Osteoblast (primary cell): ENCODE measurements around the gene HIGD1B. TPM values are rescaled to one million over a fixed set of nuclear protein-coding genes. Genes with fewer than 3 reads are reported as not detected.

Source experiments
- DNase-seq: peaks from one replicate; pipeline ENCODE4 v3.0.0; 2011; ENCODE audit warnings: low spot score, mixed read lengths; ENCODE audit not compliant: insufficient read length; ENCODE audit errors: missing footprints
- H2AFZ ChIP-seq: 2 replicates; pipeline ENCODE4 v1.6.0; 2011; ENCODE audit warnings: mild to moderate bottlenecking, low read length
- H3K27ac ChIP-seq: 2 replicates; pipeline ENCODE4 v1.5.1; 2011; ENCODE audit warnings: mild to moderate bottlenecking, low read depth, low read length, moderate library complexity
- H3K27me3 ChIP-seq: 2 replicates; pipeline ENCODE4 v1.6.0; 2012; ENCODE audit warnings: mild to moderate bottlenecking, control low read depth, inconsistent platforms, low read length, moderate library complexity; ENCODE audit not compliant: insufficient read depth
- H3K36me3 ChIP-seq: 2 replicates; pipeline ENCODE4 v1.5.1; 2011; ENCODE audit warnings: mild to moderate bottlenecking, low read length, control low read depth, moderate library complexity; ENCODE audit not compliant: insufficient read depth
- H3K4me1 ChIP-seq: 2 replicates; pipeline ENCODE4 v1.5.1; 2011; ENCODE audit warnings: mild to moderate bottlenecking, low read length, control low read depth, moderate library complexity; ENCODE audit not compliant: insufficient read depth
- H3K4me2 ChIP-seq: 2 replicates; pipeline ENCODE4 v1.6.0; 2011; ENCODE audit warnings: mild to moderate bottlenecking, low read length; ENCODE audit not compliant: insufficient read depth
- H3K4me3 ChIP-seq: fragments of 200-600 bp; sonication (generic); 3 replicates; pipeline ENCODE4 v1.5.1; 2012; ENCODE audit warnings: mild to moderate bottlenecking, low read length, inconsistent platforms; ENCODE audit not compliant: insufficient read depth
- H3K79me2 ChIP-seq: 2 replicates; pipeline ENCODE4 v1.6.0; 2012; ENCODE audit warnings: mild to moderate bottlenecking, low read length, control low read depth, inconsistent platforms; ENCODE audit not compliant: insufficient read depth
- H3K9me3 ChIP-seq: 2 replicates; pipeline ENCODE4 v1.5.1; 2011; ENCODE audit warnings: low read depth, low read length, control low read depth
- H4K20me1 ChIP-seq: 2 replicates; pipeline ENCODE4 v1.6.0; 2012; ENCODE audit warnings: mild to moderate bottlenecking, low read length, control low read depth; ENCODE audit not compliant: insufficient read depth
- total RNA-seq: library from RNA; depleted of rRNA; stranded (reverse); fragments of >200 nt; gene quantifications from 2 replicates; pipeline ENCODE4 v1.2.3, GENCODE V29; 2012
- TF ChIP-seq, protein P1 (sequence below): IDR thresholded peaks from 2 replicates; pipeline ENCODE4 v1.5.1; 2011; ENCODE audit warnings: mild to moderate bottlenecking, low read depth, low read length, moderate library complexity; ENCODE audit errors: extremely low read depth

The HIGD1B gene
- total RNA-seq, 1 donor = not detected

DNA sequence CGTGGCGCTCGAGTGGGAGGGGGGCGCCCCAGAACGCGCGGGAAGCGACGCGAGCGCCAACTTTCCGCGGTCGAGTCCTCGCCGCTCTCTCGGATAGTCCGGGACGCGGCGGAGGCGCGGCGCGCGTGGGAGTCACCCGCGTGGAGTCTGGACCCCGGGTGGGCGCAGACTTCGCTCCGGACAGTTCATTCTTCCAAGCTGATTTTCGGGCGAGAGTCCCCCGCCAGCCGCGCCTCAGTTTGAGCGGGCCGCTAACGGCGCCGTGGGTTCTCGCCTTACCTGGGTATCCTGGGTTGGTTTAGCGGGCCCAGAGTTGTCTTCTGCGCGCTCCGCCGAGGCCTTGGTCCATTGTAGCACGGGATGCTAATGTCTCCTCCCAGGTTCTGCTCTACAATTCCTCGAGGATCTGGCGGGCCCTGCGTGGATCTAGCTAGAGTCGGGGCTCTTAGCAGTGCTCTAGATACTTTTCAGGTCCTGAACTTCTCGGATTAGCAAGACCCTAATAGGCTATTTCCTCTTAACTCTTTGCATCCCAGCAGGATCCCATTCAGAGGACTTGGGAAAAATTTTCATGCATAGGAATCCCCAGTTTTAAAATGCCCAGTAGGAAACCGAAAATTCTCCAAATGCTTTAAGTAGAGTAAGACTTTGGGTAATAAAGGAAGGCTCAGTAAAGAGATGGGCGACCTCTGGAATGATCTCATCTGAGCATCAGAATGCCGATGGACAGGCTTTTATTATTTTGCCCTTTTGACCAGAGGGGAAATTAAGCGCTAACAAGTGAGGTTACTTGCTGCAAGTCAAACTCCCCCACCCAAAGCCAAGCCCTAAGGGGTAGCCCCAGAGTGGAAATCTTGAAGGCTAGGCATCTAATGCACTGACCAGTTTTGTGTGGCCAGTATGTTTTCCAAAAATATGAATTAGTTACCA lies 17.1 kb upstream of the HIGD1B start:
- Histone ChIP-seq H3K4me1 (peaks cover 19% of the 10 kb centered on the region), H3K4me2 (peak overlapping the region; percentile 88), H2AFZ (peak overlapping the region; percentile 92), H3K9me3 (no peaks in the 10 kb centered on the region), H3K27me3 (no peaks in the 10 kb centered on the region), H3K36me3 (no peaks in the 10 kb centered on the region), H3K79me2 (peaks cover 38% of the 10 kb centered on the region), H3K4me3 (peak overlapping the region; percentile 85), H3K27ac (peak overlapping the region; percentile 31), H4K20me1 (peaks cover 2% of the 10 kb centered on the region)
- DNase-seq = peak; percentile 82
- TF ChIP-seq, protein P1, sequence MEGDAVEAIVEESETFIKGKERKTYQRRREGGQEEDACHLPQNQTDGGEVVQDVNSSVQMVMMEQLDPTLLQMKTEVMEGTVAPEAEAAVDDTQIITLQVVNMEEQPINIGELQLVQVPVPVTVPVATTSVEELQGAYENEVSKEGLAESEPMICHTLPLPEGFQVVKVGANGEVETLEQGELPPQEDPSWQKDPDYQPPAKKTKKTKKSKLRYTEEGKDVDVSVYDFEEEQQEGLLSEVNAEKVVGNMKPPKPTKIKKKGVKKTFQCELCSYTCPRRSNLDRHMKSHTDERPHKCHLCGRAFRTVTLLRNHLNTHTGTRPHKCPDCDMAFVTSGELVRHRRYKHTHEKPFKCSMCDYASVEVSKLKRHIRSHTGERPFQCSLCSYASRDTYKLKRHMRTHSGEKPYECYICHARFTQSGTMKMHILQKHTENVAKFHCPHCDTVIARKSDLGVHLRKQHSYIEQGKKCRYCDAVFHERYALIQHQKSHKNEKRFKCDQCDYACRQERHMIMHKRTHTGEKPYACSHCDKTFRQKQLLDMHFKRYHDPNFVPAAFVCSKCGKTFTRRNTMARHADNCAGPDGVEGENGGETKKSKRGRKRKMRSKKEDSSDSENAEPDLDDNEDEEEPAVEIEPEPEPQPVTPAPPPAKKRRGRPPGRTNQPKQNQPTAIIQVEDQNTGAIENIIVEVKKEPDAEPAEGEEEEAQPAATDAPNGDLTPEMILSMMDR = no peak

DNA sequence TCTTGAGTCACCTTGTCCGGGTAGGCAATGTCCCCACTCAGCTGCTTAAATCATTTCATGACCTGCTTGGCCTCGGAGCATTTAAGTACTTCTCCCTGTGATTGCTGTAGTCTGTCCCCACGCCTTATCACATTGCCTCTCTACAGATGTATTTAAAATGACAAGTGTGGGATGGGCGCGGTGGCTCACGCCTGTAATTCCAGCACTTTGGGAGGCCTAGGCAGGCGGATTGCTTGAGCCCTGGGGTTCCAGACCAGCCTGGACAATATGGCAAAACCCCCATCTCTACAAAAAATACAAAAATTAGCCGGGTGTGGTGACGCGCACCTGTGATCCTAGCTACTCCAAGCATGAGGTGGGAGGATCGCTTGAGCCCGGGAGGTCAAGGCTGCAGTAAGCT lies 16.3 kb upstream of the HIGD1B start:
- Histone ChIP-seq H4K20me1 (peaks cover 2% of the 10 kb centered on the region), H3K4me3 (no peak overlapping the region), H3K79me2 (peaks cover 30% of the 10 kb centered on the region), H3K4me1 (peaks cover 17% of the 10 kb centered on the region), H3K36me3 (no peaks in the 10 kb centered on the region), H3K9me3 (no peaks in the 10 kb centered on the region), H2AFZ (no peak overlapping the region), H3K4me2 (no peak overlapping the region), H3K27me3 (no peaks in the 10 kb centered on the region), H3K27ac (no peak overlapping the region)
- TF ChIP-seq, protein P1 = no peak
- DNase-seq = no peak

DNA sequence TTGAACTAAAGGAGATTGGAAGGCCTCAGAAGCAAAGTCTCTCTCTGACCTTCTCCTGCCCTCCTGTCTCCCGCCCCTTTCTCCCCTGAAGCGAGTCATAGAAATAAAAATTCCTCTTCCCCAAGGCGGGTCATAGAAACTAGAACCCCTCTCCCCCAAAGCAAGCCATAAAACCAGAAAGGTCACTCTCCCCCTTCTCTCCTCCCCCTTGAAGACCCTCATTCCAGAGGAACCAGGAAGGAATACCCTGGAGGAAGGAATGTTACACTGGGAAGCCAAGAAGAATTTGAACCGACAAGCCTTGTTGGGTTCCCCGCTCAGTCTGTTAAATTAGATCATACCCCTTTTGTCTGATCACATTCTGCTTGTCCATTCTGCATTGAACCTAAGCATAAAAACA lies 14.9 kb upstream of the HIGD1B start:
- Histone ChIP-seq H3K36me3 (no peaks in the 10 kb centered on the region), H3K27ac (no peak overlapping the region), H3K4me3 (no peak overlapping the region), H3K79me2 (peaks cover 16% of the 10 kb centered on the region), H3K27me3 (no peaks in the 10 kb centered on the region), H3K9me3 (no peaks in the 10 kb centered on the region), H3K4me1 (peaks cover 8% of the 10 kb centered on the region), H4K20me1 (no peaks in the 10 kb centered on the region), H2AFZ (no peak overlapping the region), H3K4me2 (no peak overlapping the region)
- TF ChIP-seq, protein P1 = peak; percentile 4
- DNase-seq = no peak

DNA sequence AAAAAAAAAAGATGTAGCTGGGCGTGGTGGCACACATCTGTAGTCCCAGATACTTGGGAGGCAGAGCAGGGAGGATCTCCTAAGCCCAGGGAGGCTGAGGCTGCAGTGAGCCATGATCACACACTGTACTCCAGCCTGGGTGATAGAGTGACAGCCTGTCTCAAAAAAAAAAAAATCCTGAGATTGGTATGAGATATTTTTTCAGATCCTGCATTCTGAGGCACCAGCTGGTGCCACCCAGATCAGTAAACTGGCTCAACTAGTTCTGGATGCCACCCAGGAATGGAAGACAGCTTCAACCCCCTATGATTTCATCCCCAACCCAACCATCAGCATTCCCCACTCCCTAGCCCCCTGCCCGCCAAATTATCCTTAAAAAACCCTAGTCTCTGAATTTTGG lies 10.5 kb upstream of the HIGD1B start:
- peak; percentile 45 for DNase-seq
- H3K79me2 ChIP-seq = no peaks in the 10 kb centered on the region
- H3K4me1 ChIP-seq = no peaks in the 10 kb centered on the region

More for the DNA sequence above, 10.5 kb upstream of the HIGD1B start:
- H4K20me1 ChIP-seq = no peaks in the 10 kb centered on the region
- H3K4me2 ChIP-seq = no peak overlapping the region
- H3K27me3 ChIP-seq = no peaks in the 10 kb centered on the region
- no peaks in the 10 kb centered on the region for H3K9me3 ChIP-seq
- H3K4me3 ChIP-seq = no peak overlapping the region
- TF ChIP-seq, protein P1 = no peak
- H2AFZ ChIP-seq = no peak overlapping the region
- H3K27ac ChIP-seq = no peak overlapping the region
- H3K36me3 ChIP-seq = no peaks in the 10 kb centered on the region
